ENCODE measurements around the gene RTP3.

The RTP3 gene

GRCh38 chr3:46523556-46523955 is 25.8 kb downstream of the RTP3 start:
- H3K4me3 ChIP-seq (ENCODE audit: low read depth, low read length): no peak overlapping the region
- TF ChIP-seq CTCF (IDR thresholded peaks at IDR 0.05; ENCODE audit: control insufficient read depth, extremely low read depth, insufficient read depth): no peak
- DNase-seq (ENCODE audit: low read depth): no peak

- no peak for TF ChIP-seq CTCF (IDR thresholded peaks at IDR 0.05; ENCODE audit: control insufficient read depth, extremely low read depth, insufficient read depth)
- DNase-seq (ENCODE audit: low read depth): no peak
- H3K4me3 ChIP-seq (ENCODE audit: low read depth, low read length): no peak overlapping the region
Observed at GRCh38 chr3:46524008-46524407, 26.2 kb downstream of the RTP3 start.

- DNase-seq (ENCODE audit: low read depth): no peak
- no peak for TF ChIP-seq CTCF (IDR thresholded peaks at IDR 0.05; ENCODE audit: control insufficient read depth, extremely low read depth, insufficient read depth)
Observed at GRCh38 chr3:46524832-46525231, 27.1 kb downstream of the RTP3 start.

GRCh38 chr3:46527239-46527638 is 29.5 kb downstream of the RTP3 start:
- DNase-seq (ENCODE audit: low read depth): no peak
- TF ChIP-seq CTCF (IDR thresholded peaks at IDR 0.05; ENCODE audit: control insufficient read depth, extremely low read depth, insufficient read depth): no peak
- H3K4me3 ChIP-seq (ENCODE audit: low read depth, low read length): no peak overlapping the region

More at GRCh38 chr3:46524832-46525231, 27.1 kb downstream of the RTP3 start:
- H3K4me3 ChIP-seq (ENCODE audit: low read depth, low read length): no peak overlapping the region

- no peak for TF ChIP-seq CTCF (IDR thresholded peaks at IDR 0.05; ENCODE audit: control insufficient read depth, extremely low read depth, insufficient read depth)
- no peak for DNase-seq (ENCODE audit: low read depth)
Observed at GRCh38 chr3:46533091-46533490, 35.3 kb downstream of the RTP3 start.

GRCh38 chr3:46535746-46536145 is 38.0 kb downstream of the RTP3 start:
- TF ChIP-seq CTCF (IDR thresholded peaks at IDR 0.05; ENCODE audit: control insufficient read depth, extremely low read depth, insufficient read depth): no peak
- H3K4me3 ChIP-seq (ENCODE audit: low read depth, low read length): no peak overlapping the region
- no peak for DNase-seq (ENCODE audit: low read depth)

More at GRCh38 chr3:46533091-46533490, 35.3 kb downstream of the RTP3 start:
- H3K4me3 ChIP-seq (ENCODE audit: low read depth, low read length): no peak overlapping the region

GRCh38 chr3:46536758-46537157 is 39.0 kb downstream of the RTP3 start:
- H3K4me3 ChIP-seq (ENCODE audit: low read depth, low read length): no peak overlapping the region
- no peak for TF ChIP-seq CTCF (IDR thresholded peaks at IDR 0.05; ENCODE audit: control insufficient read depth, extremely low read depth, insufficient read depth)
- no peak for DNase-seq (ENCODE audit: low read depth)
